GM19023 (cell line): ENCODE measurements around the gene SPX.

ENCODE experiments used
- ATAC-seq: cut with Tn5 transposase; IDR thresholded peaks from one replicate; pipeline ENCODE4 v1.9.1; 2021; ENCODE audit warnings: mild to moderate bottlenecking, moderate library complexity; ENCODE audit not compliant: unreplicated experiment

The SPX gene

GRCh38 chr12:21538061-21538653 lies 12.1 kb downstream of the SPX start:
- ATAC-seq = no peak

- no peak for ATAC-seq
Observed at GRCh38 chr12:21539797-21540196, 13.7 kb downstream of the SPX start.

- ATAC-seq = no peak
Observed at GRCh38 chr12:21541773-21542172, 15.7 kb downstream of the SPX start.

- ATAC-seq = no peak
Observed at GRCh38 chr12:21542403-21542802, 16.3 kb downstream of the SPX start.

GRCh38 chr12:21543151-21543550 lies 17.1 kb downstream of the SPX start:
- ATAC-seq = no peak

- ATAC-seq = no peak
Observed at GRCh38 chr12:21545557-21545956, 19.5 kb downstream of the SPX start.

- no peak for ATAC-seq
Observed at GRCh38 chr12:21546716-21547115, 20.6 kb downstream of the SPX start.

GRCh38 chr12:21547437-21547836 lies 21.3 kb downstream of the SPX start:
- no peak for ATAC-seq

- ATAC-seq = no peak
Observed at GRCh38 chr12:21551841-21552465, 25.9 kb downstream of the SPX start.

GRCh38 chr12:21552635-21553328 lies 26.7 kb downstream of the SPX start:
- no peak for ATAC-seq

GRCh38 chr12:21553329-21553675 lies 27.2 kb downstream of the SPX start:
- ATAC-seq = no peak

GRCh38 chr12:21558100-21558679 lies 32.1 kb downstream of the SPX start:
- ATAC-seq = no peak

GRCh38 chr12:21559855-21560569 lies 33.9 kb downstream of the SPX start:
- ATAC-seq = no peak

- no peak for ATAC-seq
Observed at GRCh38 chr12:21561158-21561557, 35.1 kb downstream of the SPX start.

GRCh38 chr12:21562859-21563258 lies 36.8 kb downstream of the SPX start:
- ATAC-seq = no peak

GRCh38 chr12:21566223-21566906 lies 40.3 kb downstream of the SPX start:
- ATAC-seq = no peak

- ATAC-seq = no peak
Observed at GRCh38 chr12:21566907-21567394, 40.9 kb downstream of the SPX start.

GRCh38 chr12:21568115-21568514 lies 42.0 kb downstream of the SPX start:
- ATAC-seq = no peak

GRCh38 chr12:21571046-21571445 lies 45.0 kb downstream of the SPX start:
- ATAC-seq = no peak

- ATAC-seq = no peak
Observed at GRCh38 chr12:21573733-21574358, 47.8 kb downstream of the SPX start.
